PFSK-1 (cell line): ENCODE measurements around the gene DYNC1H1.

Experiments used
- FOXP2 ChIP-seq: optimal IDR thresholded peaks from 2 replicates; pipeline ENCODE3; 2011; ENCODE audit warnings: borderline replicate concordance, control low read depth, inconsistent platforms; ENCODE audit not compliant: insufficient read depth; ENCODE audit errors: extremely low read length, extremely low read depth
- POLR2AphosphoS5 ChIP-seq: IDR thresholded peaks from 2 replicates; pipeline ENCODE4 v1.6.1; 2012; ENCODE audit warnings: low read depth, mild to moderate bottlenecking, control low read depth, low read length, moderate library complexity
- SIN3A ChIP-seq: IDR thresholded peaks from 2 replicates; pipeline ENCODE4 v1.6.1; 2012; ENCODE audit warnings: mild to moderate bottlenecking, low read length, moderate library complexity, borderline replicate concordance; ENCODE audit not compliant: insufficient read depth
- TAF1 ChIP-seq: IDR thresholded peaks from 2 replicates; pipeline ENCODE4 v1.6.1; 2012; ENCODE audit warnings: low read length, control low read depth, borderline replicate concordance; ENCODE audit not compliant: insufficient read depth
- TF ChIP-seq, protein P1 (sequence below), 2 experiments: IDR thresholded peaks; 2 replicates each; pipeline versions ENCODE4 v1.6.1 to v1.8.0; 2011 to 2012; ENCODE audit warnings: low read depth in 2 of 2, low read length in 2 of 2, control low read depth in 1 of 2, inconsistent platforms in 1 of 2, mild to moderate bottlenecking in 1 of 2, moderate library complexity in 1 of 2; ENCODE audit not compliant: insufficient read depth in 1 of 2

DYNC1H1 gene

DNA sequence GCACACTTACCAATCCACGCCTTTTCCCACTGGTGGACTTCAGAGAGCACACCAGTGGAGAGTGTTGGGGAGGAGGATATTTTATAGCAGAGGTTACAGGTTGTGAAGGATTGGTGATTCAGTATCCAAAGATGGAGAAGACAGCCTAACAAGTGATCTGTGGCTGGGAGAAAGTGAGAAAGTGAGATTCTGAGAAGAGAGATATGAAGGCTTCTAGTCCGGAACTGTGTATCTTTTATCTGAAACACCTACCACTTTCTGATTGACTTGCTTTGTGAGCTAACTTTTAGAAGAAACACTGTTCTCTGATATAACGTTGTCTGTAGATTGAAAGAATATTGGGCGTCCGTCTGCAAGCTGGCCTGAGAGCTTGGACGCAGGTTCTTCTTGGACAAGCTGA, 24.0 kb downstream of the DYNC1H1 start:
- TF ChIP-seq POLR2AphosphoS5 (no peak), TAF1 (no peak), FOXP2 (no peak), SIN3A (no peak)
- TF ChIP-seq, protein P1, sequence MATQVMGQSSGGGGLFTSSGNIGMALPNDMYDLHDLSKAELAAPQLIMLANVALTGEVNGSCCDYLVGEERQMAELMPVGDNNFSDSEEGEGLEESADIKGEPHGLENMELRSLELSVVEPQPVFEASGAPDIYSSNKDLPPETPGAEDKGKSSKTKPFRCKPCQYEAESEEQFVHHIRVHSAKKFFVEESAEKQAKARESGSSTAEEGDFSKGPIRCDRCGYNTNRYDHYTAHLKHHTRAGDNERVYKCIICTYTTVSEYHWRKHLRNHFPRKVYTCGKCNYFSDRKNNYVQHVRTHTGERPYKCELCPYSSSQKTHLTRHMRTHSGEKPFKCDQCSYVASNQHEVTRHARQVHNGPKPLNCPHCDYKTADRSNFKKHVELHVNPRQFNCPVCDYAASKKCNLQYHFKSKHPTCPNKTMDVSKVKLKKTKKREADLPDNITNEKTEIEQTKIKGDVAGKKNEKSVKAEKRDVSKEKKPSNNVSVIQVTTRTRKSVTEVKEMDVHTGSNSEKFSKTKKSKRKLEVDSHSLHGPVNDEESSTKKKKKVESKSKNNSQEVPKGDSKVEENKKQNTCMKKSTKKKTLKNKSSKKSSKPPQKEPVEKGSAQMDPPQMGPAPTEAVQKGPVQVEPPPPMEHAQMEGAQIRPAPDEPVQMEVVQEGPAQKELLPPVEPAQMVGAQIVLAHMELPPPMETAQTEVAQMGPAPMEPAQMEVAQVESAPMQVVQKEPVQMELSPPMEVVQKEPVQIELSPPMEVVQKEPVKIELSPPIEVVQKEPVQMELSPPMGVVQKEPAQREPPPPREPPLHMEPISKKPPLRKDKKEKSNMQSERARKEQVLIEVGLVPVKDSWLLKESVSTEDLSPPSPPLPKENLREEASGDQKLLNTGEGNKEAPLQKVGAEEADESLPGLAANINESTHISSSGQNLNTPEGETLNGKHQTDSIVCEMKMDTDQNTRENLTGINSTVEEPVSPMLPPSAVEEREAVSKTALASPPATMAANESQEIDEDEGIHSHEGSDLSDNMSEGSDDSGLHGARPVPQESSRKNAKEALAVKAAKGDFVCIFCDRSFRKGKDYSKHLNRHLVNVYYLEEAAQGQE (IDR thresholded peaks at IDR 0.05; ENCODE audit: insufficient read depth in 1 of 2, low read depth in 2 of 2, low read length in 2 of 2): no peak

DNA sequence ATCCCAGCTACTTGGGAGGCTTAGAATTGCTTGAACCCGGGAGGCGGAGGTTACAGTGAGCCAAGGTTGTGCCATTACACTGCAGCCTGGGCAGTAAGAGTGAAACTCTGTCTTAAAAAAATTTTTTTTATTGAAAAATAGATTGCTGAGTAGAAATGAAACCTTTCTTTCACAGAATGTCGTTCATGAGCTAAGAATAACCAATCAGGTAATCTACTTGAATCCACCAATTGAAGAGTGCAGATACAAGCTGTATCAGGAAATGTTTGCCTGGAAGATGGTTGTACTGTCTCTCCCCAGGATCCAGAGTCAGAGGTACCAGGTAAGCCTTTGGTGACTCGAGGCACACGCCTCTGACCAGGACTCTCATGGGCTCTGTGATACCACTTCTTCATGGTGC, 27.0 kb downstream of the DYNC1H1 start:
- no peak for TF ChIP-seq FOXP2
- no peak for TF ChIP-seq TAF1
- TF ChIP-seq, protein P1 (IDR thresholded peaks at IDR 0.05; ENCODE audit: insufficient read depth in 1 of 2, low read depth in 2 of 2, low read length in 2 of 2): no peak
- no peak for TF ChIP-seq POLR2AphosphoS5

- TF ChIP-seq FOXP2: no peak
- no peak for TF ChIP-seq POLR2AphosphoS5
- TF ChIP-seq SIN3A: no peak
- no peak for TF ChIP-seq TAF1
- TF ChIP-seq, protein P1 (IDR thresholded peaks at IDR 0.05; ENCODE audit: insufficient read depth in 1 of 2, low read depth in 2 of 2, low read length in 2 of 2): no peak
Observed at GRCh38 chr14:101992708-101993107, 28.3 kb downstream of the DYNC1H1 start.

GRCh38 chr14:101997429-101998336, 33.3 kb downstream of the DYNC1H1 start:
- TF ChIP-seq POLR2AphosphoS5: no peak
- no peak for TF ChIP-seq FOXP2
- no peak for TF ChIP-seq SIN3A
- TF ChIP-seq, protein P1 (IDR thresholded peaks at IDR 0.05; ENCODE audit: insufficient read depth in 1 of 2, low read depth in 2 of 2, low read length in 2 of 2): no peak
- no peak for TF ChIP-seq TAF1
